HEK293 (cell line): ENCODE results near the gene BSDC1.

ENCODE experiments used
- BCL11B ChIP-seq: fragments of 450-650 bp; formaldehyde crosslinking; IDR thresholded peaks from 2 replicates; pipeline ENCODE4 v1.5.1; 2016; ENCODE audit warnings: low read depth, missing biosample characterization, missing genetic modification characterization
- HOXC10 ChIP-seq: sonication (generic); formaldehyde crosslinking; IDR thresholded peaks from 2 replicates; pipeline ENCODE4 v1.8.1; 2023; ENCODE audit warnings: mild to moderate bottlenecking, missing genetic modification reagents
- HOXD13 ChIP-seq: sonication (generic); formaldehyde crosslinking; IDR thresholded peaks from 2 replicates; pipeline ENCODE4 v1.8.0; 2022; ENCODE audit warnings: missing genetic modification reagents, borderline replicate concordance
- WT1 ChIP-seq: fragments of 450-650 bp; formaldehyde crosslinking; IDR thresholded peaks from 2 replicates; pipeline ENCODE4 v1.5.1; 2016; ENCODE audit warnings: missing biosample characterization, missing genetic modification characterization
- ZBTB1 ChIP-seq: fragments of 450-650 bp; formaldehyde crosslinking; IDR thresholded peaks from 2 replicates; pipeline ENCODE4 v1.5.1; 2016; ENCODE audit warnings: missing biosample characterization, missing genetic modification characterization
- ZBTB48 ChIP-seq: fragments of 450-650 bp; formaldehyde crosslinking; IDR thresholded peaks from 2 replicates; pipeline ENCODE4 v1.5.1; 2016; ENCODE audit warnings: missing biosample characterization, missing genetic modification characterization
- ZBTB7A ChIP-seq: fragments of 450-650 bp; formaldehyde crosslinking; IDR thresholded peaks from 2 replicates; pipeline ENCODE4 v1.5.1; 2016; ENCODE audit warnings: low read depth, missing biosample characterization, missing genetic modification characterization
- ZFP41 ChIP-seq: fragments of 450-650 bp; formaldehyde crosslinking; IDR thresholded peaks from 2 replicates; pipeline ENCODE4 v1.5.1; 2016; ENCODE audit warnings: missing biosample characterization, missing genetic modification characterization, borderline replicate concordance
- ZNF214 ChIP-seq: fragments of 450-650 bp; formaldehyde crosslinking; IDR thresholded peaks from 2 replicates; pipeline ENCODE4 v1.5.1; 2017; ENCODE audit warnings: missing biosample characterization, mild to moderate bottlenecking, missing genetic modification characterization, borderline replicate concordance
- ZNF24 ChIP-seq: fragments of 450-650 bp; formaldehyde crosslinking; IDR thresholded peaks from 2 replicates; pipeline ENCODE4 v1.5.1; 2016; ENCODE audit warnings: missing biosample characterization, missing genetic modification characterization
- ZNF280C ChIP-seq: fragments of 450-650 bp; formaldehyde crosslinking; IDR thresholded peaks from 2 replicates; pipeline ENCODE4 v1.5.1; 2016; ENCODE audit warnings: missing biosample characterization, missing genetic modification characterization
- ZNF280D ChIP-seq: fragments of 450-650 bp; formaldehyde crosslinking; IDR thresholded peaks from 2 replicates; pipeline ENCODE4 v1.5.1; 2016; ENCODE audit warnings: missing biosample characterization, missing genetic modification characterization
- ZNF37A ChIP-seq: fragments of 450-650 bp; IDR thresholded peaks from 2 replicates; pipeline ENCODE4 v1.5.1; 2018; ENCODE audit warnings: missing biosample characterization, missing genetic modification characterization
- ZNF416 ChIP-seq: fragments of 450-650 bp; formaldehyde crosslinking; IDR thresholded peaks from 2 replicates; pipeline ENCODE4 v1.5.1; 2016; ENCODE audit warnings: missing biosample characterization, missing genetic modification characterization
- ZNF473 ChIP-seq: fragments of 450-650 bp; formaldehyde crosslinking; IDR thresholded peaks from 2 replicates; pipeline ENCODE4 v1.5.1; 2017; ENCODE audit warnings: missing biosample characterization, missing genetic modification characterization
- ZNF544 ChIP-seq: fragments of 450-650 bp; formaldehyde crosslinking; IDR thresholded peaks from 2 replicates; pipeline ENCODE4 v1.5.0; 2017; ENCODE audit warnings: missing biosample characterization, missing genetic modification characterization
- ZNF571 ChIP-seq: fragments of 450-650 bp; formaldehyde crosslinking; IDR thresholded peaks from 2 replicates; pipeline ENCODE4 v1.5.0; 2017; ENCODE audit warnings: missing biosample characterization, missing genetic modification characterization
- ZNF580 ChIP-seq: fragments of 450-650 bp; formaldehyde crosslinking; IDR thresholded peaks from 2 replicates; pipeline ENCODE4 v1.5.1; 2016; ENCODE audit warnings: missing biosample characterization, missing genetic modification characterization
- ZNF626 ChIP-seq: fragments of 450-650 bp; sonication (Bioruptor Pico); formaldehyde crosslinking; IDR thresholded peaks from 2 replicates; pipeline ENCODE4 v1.5.1; 2018; ENCODE audit warnings: missing biosample characterization, missing genetic modification characterization, inconsistent platforms
- ZNF660 ChIP-seq: fragments of 450-650 bp; IDR thresholded peaks from 2 replicates; pipeline ENCODE4 v1.5.1; 2018; ENCODE audit warnings: missing biosample characterization, mild to moderate bottlenecking, missing genetic modification characterization
- ZNF768 ChIP-seq: fragments of 450-650 bp; formaldehyde crosslinking; IDR thresholded peaks from 2 replicates; pipeline ENCODE4 v1.5.1; 2018; ENCODE audit warnings: missing biosample characterization, mild to moderate bottlenecking, missing genetic modification characterization
- ZNF785 ChIP-seq: fragments of 450-650 bp; formaldehyde crosslinking; IDR thresholded peaks from 2 replicates; pipeline ENCODE4 v1.5.1; 2016; ENCODE audit warnings: missing biosample characterization, missing genetic modification characterization
- ZSCAN4 ChIP-seq: fragments of 450-650 bp; formaldehyde crosslinking; IDR thresholded peaks from 2 replicates; pipeline ENCODE4 v1.5.1; 2017; ENCODE audit warnings: missing biosample characterization, missing genetic modification characterization
- ZXDB ChIP-seq: fragments of 450-650 bp; formaldehyde crosslinking; IDR thresholded peaks from 2 replicates; pipeline ENCODE4 v1.5.1; 2016; ENCODE audit warnings: missing biosample characterization, missing genetic modification characterization
- TF ChIP-seq, protein P1 (sequence below): fragments of 450-650 bp; formaldehyde crosslinking; IDR thresholded peaks from 2 replicates; pipeline ENCODE4 v1.5.1; 2016; ENCODE audit warnings: missing biosample characterization, missing genetic modification characterization
- TF ChIP-seq, protein P2 (sequence below): fragments of 450-650 bp; formaldehyde crosslinking; IDR thresholded peaks from 2 replicates; pipeline ENCODE4 v1.5.1; 2017; ENCODE audit warnings: missing biosample characterization, missing genetic modification characterization
- TF ChIP-seq, protein P3 (sequence below): fragments of 450-650 bp; formaldehyde crosslinking; IDR thresholded peaks from 2 replicates; pipeline ENCODE4 v1.5.1; 2016; ENCODE audit warnings: missing biosample characterization, missing genetic modification characterization

BSDC1 gene

DNA sequence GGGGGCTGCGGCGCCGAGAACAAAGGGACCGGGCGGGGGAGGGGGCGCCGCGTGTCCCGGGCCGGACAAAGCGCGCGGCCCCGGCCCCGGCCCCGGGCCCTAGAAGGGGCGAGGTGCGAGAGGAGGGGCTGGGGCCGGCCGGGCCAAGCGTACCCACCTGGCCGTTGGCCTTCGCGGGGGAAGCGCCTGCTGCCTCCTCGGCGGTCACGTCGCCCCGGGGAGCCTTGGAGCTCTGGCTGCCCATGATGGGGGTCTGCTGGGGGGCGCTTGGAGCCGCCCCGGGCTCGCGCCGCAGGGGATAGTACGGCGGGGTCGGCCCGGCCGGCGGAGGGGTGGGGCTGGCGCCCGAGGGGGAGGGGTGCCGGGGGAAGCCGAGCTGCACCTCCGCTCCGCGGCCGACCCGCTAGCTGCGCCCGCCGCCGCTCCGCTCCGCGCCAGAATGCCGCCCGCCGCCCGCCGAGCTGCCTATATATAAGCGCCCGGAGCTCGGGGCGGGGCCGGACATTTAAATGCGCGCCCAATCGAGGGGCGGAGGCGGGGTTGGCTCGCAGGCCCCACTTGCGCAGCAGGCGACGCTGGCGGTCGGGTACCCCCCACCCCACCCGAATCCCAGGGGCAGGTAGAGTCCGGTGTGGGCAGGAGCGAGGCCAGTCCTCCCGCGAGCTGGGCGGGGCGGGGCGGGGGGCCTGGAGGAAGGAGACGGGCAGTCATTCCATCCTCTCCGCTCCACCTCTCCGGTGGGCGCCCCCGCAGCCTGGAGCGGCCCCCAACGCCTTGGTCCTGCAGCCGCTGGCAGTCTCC is 58.3 kb downstream of the BSDC1 start, which contains the start of gene MARCKSL1 (continued):
- TF ChIP-seq ZNF660 (tag by site-specific recombination) (no peak), ZSCAN4 (tag by site-specific recombination) (no peak), ZNF473 (no peak), ZBTB48 (tag by site-specific recombination) (no peak), HOXC10 (CRISPR knock-in tag) (no peak), ZNF280D (tag by site-specific recombination) (no peak), ZNF785 (tag by site-specific recombination) (no peak), ZNF416 (tag by site-specific recombination) (no peak), HOXD13 (CRISPR knock-in tag) (no peak), ZNF280C (tag by site-specific recombination) (no peak), ZBTB7A (0 out of 2 replicates have a peak, but pooled peaks have one; percentile 35), WT1 (tag by site-specific recombination) (no peak), ZBTB1 (tag by site-specific recombination) (no peak), ZNF37A (tag by site-specific recombination) (no peak), ZXDB (tag by site-specific recombination) (no peak; the same call in 1 of the 2 replicates), ZFP41 (tag by site-specific recombination) (no peak), ZNF580 (tag by site-specific recombination) (no peak), ZNF626 (tag by site-specific recombination) (no peak), ZNF768 (tag by site-specific recombination) (no peak), ZNF214 (no peak), BCL11B (tag by site-specific recombination) (no peak), ZNF544 (tag by site-specific recombination) (no peak), ZNF24 (tag by site-specific recombination) (no peak), ZNF571 (tag by site-specific recombination) (no peak)
- TF ChIP-seq, protein P1, sequence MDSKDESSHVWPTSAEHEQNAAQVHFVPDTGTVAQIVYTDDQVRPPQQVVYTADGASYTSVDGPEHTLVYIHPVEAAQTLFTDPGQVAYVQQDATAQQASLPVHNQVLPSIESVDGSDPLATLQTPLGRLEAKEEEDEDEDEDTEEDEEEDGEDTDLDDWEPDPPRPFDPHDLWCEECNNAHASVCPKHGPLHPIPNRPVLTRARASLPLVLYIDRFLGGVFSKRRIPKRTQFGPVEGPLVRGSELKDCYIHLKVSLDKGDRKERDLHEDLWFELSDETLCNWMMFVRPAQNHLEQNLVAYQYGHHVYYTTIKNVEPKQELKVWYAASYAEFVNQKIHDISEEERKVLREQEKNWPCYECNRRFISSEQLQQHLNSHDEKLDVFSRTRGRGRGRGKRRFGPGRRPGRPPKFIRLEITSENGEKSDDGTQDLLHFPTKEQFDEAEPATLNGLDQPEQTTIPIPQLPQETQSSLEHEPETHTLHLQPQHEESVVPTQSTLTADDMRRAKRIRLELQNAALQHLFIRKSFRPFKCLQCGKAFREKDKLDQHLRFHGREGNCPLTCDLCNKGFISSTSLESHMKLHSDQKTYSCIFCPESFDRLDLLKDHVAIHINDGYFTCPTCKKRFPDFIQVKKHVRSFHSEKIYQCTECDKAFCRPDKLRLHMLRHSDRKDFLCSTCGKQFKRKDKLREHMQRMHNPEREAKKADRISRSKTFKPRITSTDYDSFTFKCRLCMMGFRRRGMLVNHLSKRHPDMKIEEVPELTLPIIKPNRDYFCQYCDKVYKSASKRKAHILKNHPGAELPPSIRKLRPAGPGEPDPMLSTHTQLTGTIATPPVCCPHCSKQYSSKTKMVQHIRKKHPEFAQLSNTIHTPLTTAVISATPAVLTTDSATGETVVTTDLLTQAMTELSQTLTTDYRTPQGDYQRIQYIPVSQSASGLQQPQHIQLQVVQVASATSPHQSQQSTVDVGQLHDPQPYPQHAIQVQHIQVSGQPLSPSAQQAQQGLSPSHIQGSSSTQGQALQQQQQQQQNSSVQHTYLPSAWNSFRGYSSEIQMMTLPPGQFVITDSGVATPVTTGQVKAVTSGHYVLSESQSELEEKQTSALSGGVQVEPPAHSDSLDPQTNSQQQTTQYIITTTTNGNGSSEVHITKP (tag by site-specific recombination) = peak; percentile 61
- TF ChIP-seq, protein P2, sequence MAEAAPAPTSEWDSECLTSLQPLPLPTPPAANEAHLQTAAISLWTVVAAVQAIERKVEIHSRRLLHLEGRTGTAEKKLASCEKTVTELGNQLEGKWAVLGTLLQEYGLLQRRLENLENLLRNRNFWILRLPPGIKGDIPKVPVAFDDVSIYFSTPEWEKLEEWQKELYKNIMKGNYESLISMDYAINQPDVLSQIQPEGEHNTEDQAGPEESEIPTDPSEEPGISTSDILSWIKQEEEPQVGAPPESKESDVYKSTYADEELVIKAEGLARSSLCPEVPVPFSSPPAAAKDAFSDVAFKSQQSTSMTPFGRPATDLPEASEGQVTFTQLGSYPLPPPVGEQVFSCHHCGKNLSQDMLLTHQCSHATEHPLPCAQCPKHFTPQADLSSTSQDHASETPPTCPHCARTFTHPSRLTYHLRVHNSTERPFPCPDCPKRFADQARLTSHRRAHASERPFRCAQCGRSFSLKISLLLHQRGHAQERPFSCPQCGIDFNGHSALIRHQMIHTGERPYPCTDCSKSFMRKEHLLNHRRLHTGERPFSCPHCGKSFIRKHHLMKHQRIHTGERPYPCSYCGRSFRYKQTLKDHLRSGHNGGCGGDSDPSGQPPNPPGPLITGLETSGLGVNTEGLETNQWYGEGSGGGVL (tag by site-specific recombination) = no peak
- TF ChIP-seq, protein P3, sequence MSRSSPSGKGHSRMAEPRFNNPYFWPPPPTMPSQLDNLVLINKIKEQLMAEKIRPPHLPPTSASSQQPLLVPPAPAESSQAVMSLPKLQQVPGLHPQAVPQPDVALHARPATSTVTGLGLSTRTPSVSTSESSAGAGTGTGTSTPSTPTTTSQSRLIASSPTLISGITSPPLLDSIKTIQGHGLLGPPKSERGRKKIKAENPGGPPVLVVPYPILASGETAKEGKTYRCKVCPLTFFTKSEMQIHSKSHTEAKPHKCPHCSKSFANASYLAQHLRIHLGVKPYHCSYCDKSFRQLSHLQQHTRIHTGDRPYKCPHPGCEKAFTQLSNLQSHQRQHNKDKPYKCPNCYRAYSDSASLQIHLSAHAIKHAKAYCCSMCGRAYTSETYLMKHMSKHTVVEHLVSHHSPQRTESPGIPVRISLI (tag by site-specific recombination) = no peak
